HepG2 (cell line): Measurements from ENCODE around the gene STAB2. TPM values are rescaled to one million over a fixed set of nuclear protein-coding genes. Genes with fewer than 3 reads are reported as not detected.

Source experiments
- ATAC-seq: fragments of 200-7000 bp; cut with Tn5 transposase; 3 replicates; pipeline ENCODE4 v1.9.1; 2020; ENCODE audit warnings: mild to moderate bottlenecking, moderate library complexity
- BruUV-seq: library from RNA; stranded (reverse); fragments of 400-500 nt; replicated peaks from 2 replicates; lab custom pipeline; 2021; lab: Mats Ljungman, UMichigan
- CTCF ChIA-PET: fragments of 300-600 bp; formaldehyde crosslinking; extraction: SDS; loops from one replicate; lab custom pipeline; 2021; ENCODE audit warnings: low total read pairs, inconsistent platforms, low intra/inter-chr PET ratio; lab: Yijun Ruan, JAX
- POLR2A ChIA-PET: fragments of 350-600 bp; sonication (Branson Sonifier 250); formaldehyde crosslinking; loops from one replicate; lab custom pipeline; 2020; ENCODE audit warnings: antibody characterized with exemption, inconsistent platforms; lab: Yijun Ruan, JAX
- DNase-seq: peaks from one replicate; pipeline ENCODE4 v3.0.0-alpha.2; 2015; ENCODE audit warnings: low spot score
- FAIRE-seq: peaks from 3 replicates; lab custom pipeline; 2011; peaks lifted over from hg19 to GRCh38; lab: Jason Lieb, UNC
- H2AFZ ChIP-seq: one replicate; pipeline ENCODE4 v1.6.1; 2011; ENCODE audit warnings: low read length, inconsistent platforms
- H3K27ac ChIP-seq: fragments of 300-600 bp; 3 replicates; pipeline ENCODE4 v1.8.0; 2011; ENCODE audit warnings: mixed run types, mild to moderate bottlenecking, mixed read lengths, low read length, inconsistent platforms; ENCODE audit not compliant: insufficient read depth; ENCODE audit errors: extremely low read length
- H3K27me3 ChIP-seq, 2 experiments: fragments of 200-600 bp in 1 of 2; 2 replicates in 1 of 2; 3 replicates in 1 of 2; pipeline versions ENCODE4 v1.6.0 to v1.8.0; 2011; ENCODE audit warnings: low read length in 2 of 2, mild to moderate bottlenecking in 2 of 2, moderate library complexity in 2 of 2, inconsistent platforms in 1 of 2; ENCODE audit not compliant: insufficient read depth in 2 of 2, control insufficient read depth in 1 of 2
- H3K36me3 ChIP-seq, 2 experiments: fragments of 200-600 bp in 1 of 2; replicated peaks in 1 of 2; 2 replicates in 1 of 2; 3 replicates in 1 of 2; pipeline versions ENCODE4 v1.5.1 to v1.8.0; 2011; ENCODE audit warnings: low read length in 2 of 2, inconsistent platforms in 1 of 2; ENCODE audit not compliant: insufficient read depth in 2 of 2, control insufficient read depth in 1 of 2
- H3K4me1 ChIP-seq: 2 replicates; pipeline ENCODE4 v1.5.1; 2012; ENCODE audit warnings: low read length, inconsistent platforms; ENCODE audit not compliant: insufficient read depth
- H3K4me2 ChIP-seq: 2 replicates; pipeline ENCODE4 v1.6.0; 2011; ENCODE audit warnings: low read depth, low read length, inconsistent platforms
- H3K4me3 ChIP-seq, 3 experiments: fragments of 200-600 bp in 1 of 3; sonication (generic), shearing (Covaris generic) in 1 of 3; replicated peaks in 1 of 3; 2 replicates each; pipeline ENCODE4 v1.5.1; 2011 to 2016; ENCODE audit warnings: low read length in 3 of 3, inconsistent platforms in 2 of 3, low read depth in 2 of 3, mild to moderate bottlenecking in 2 of 3, control low read depth in 1 of 3, mixed read lengths in 1 of 3; ENCODE audit not compliant: insufficient read depth in 1 of 3
- H3K79me2 ChIP-seq: one replicate; pipeline ENCODE4 v1.6.1; 2011; ENCODE audit warnings: low read length, inconsistent platforms; ENCODE audit not compliant: insufficient read depth
- H3K9ac ChIP-seq: 2 replicates; pipeline ENCODE4 v1.6.0; 2011; ENCODE audit warnings: mild to moderate bottlenecking, low read depth, low read length, inconsistent platforms; ENCODE audit not compliant: insufficient read depth
- H3K9me3 ChIP-seq: 2 replicates; pipeline ENCODE4 v1.5.1; 2012; ENCODE audit warnings: mild to moderate bottlenecking, low read length
- H4K20me1 ChIP-seq: 2 replicates; pipeline ENCODE4 v1.6.0; 2011; ENCODE audit warnings: inconsistent platforms, mild to moderate bottlenecking, low read length, moderate library complexity; ENCODE audit not compliant: insufficient read depth
- CBFB ChIP-seq: sonication (generic); formaldehyde crosslinking; IDR thresholded peaks from 2 replicates; pipeline ENCODE4 v1.4.0; 2020; ENCODE audit warnings: missing genetic modification reagents
- CTCF ChIP-seq: sonication (generic); formaldehyde crosslinking; IDR thresholded peaks from 2 replicates; pipeline ENCODE4 v1.5.0; 2020; ENCODE audit warnings: mild to moderate bottlenecking, missing genetic modification reagents, moderate library complexity
- DNMT3B ChIP-seq: conservative IDR thresholded peaks from 2 replicates; pipeline ENCODE4 v1.6.1; 2016; ENCODE audit warnings: missing biosample characterization, control low read depth
- ETS1 ChIP-seq: sonication (generic); formaldehyde crosslinking; IDR thresholded peaks from 2 replicates; pipeline ENCODE4 v1.4.0; 2020; ENCODE audit warnings: missing genetic modification reagents
- MYPOP ChIP-seq: sonication (generic); formaldehyde crosslinking; IDR thresholded peaks from 2 replicates; pipeline ENCODE4 v1.8.1; 2023; ENCODE audit warnings: mild to moderate bottlenecking, moderate library complexity, missing genetic modification reagents
- NFE2 ChIP-seq: sonication (generic); formaldehyde crosslinking; IDR thresholded peaks from 2 replicates; pipeline ENCODE4 v1.4.0; 2020; ENCODE audit warnings: missing genetic modification reagents
- NFE2L2 ChIP-seq: fragments of 150-350 bp; IDR thresholded peaks from 2 replicates; pipeline ENCODE4 v1.6.1; 2014; ENCODE audit warnings: low read length
- ONECUT2 ChIP-seq: sonication (generic); formaldehyde crosslinking; IDR thresholded peaks from 2 replicates; pipeline ENCODE4 v1.4.0; 2020; ENCODE audit warnings: missing genetic modification reagents
- PRDM10 ChIP-seq: sonication (generic); formaldehyde crosslinking; IDR thresholded peaks from 2 replicates; pipeline ENCODE4 v1.4.0; 2020; ENCODE audit warnings: low read depth, missing genetic modification reagents
- ZHX1 ChIP-seq: sonication (generic); formaldehyde crosslinking; IDR thresholded peaks from 2 replicates; pipeline ENCODE4 v1.8.1; 2022; ENCODE audit warnings: low read depth, mild to moderate bottlenecking, missing genetic modification reagents
- ZNF292 ChIP-seq: sonication (generic); formaldehyde crosslinking; IDR thresholded peaks from 2 replicates; pipeline ENCODE4 v1.8.1; 2022; ENCODE audit warnings: mild to moderate bottlenecking, low read depth, missing genetic modification reagents, borderline replicate concordance
- ZNF713 ChIP-seq: sonication (generic); formaldehyde crosslinking; IDR thresholded peaks from 2 replicates; pipeline ENCODE4 v1.4.0; 2020; ENCODE audit warnings: mild to moderate bottlenecking, missing genetic modification reagents
- WGBS: methylation state at CpG from one replicate; pipeline ENCODE4 v1.1.6; 2017; ENCODE audit warnings: low lambda C conversion rate; 5-methylcytosine and 5-hydroxymethylcytosine counted together
- in situ Hi-C: cut with HindIII; loops from 2 replicates; pipeline ENCODE4 v1.10.0; 2017; ENCODE audit warnings: low pct_unique_long_range_greater_than_20kb; ENCODE audit not compliant: extremely low pct_ligation_motif_present
- intact Hi-C: fragments of 100-400 bp; cut with micrococcal nuclease; formaldehyde crosslinking; loops from one replicate; pipeline ENCODE4 v1.10.0; 2022; ENCODE audit not compliant: unreplicated experiment
- polyA plus RNA-seq, 8 experiments: library from polyadenylated mRNA; depleted of rRNA in 3 of 8; stranded (reverse) in 7 of 8; unstranded in 1 of 8; fragments of >200 nt; fragmentation: Illumina TruSeq in 4 of 8; extraction: Trizol in 4 of 8; gene quantifications; 2 replicates each; pipeline versions ENCODE4 v1.2.1 to v1.2.3, GENCODE V29; 2011 to 2016; ENCODE audit warnings: low read depth in 4 of 8, missing spikeins in 1 of 8, mixed read lengths in 1 of 8; ENCODE audit not compliant: insufficient read depth in 1 of 8
- total RNA-seq, 5 experiments: library from RNA; depleted of rRNA; stranded (reverse); fragments of >200 nt; fragmentation: Illumina TruSeq; extraction: Trizol; gene quantifications; 2 replicates each; pipeline ENCODE4 v1.2.3, GENCODE V29; 2016; ENCODE audit warnings: low read depth in 1 of 5

The STAB2 gene
- total and polyA plus RNA-seq, 2 of the 13 experiments (the other 11 are each of a cell fraction or from before 2014, with no cell fraction given) = not detected

- TF ChIP-seq MYPOP (CRISPR knock-in tag) (no peak), NFE2 (CRISPR knock-in tag) (0 out of 2 replicates have a peak, but pooled peaks have one; percentile 62), NFE2L2 (0 out of 2 replicates have a peak, but pooled peaks have one; percentile 29), CBFB (CRISPR knock-in tag) (no peak), ZNF713 (no peak), ZNF292 (CRISPR knock-in tag) (no peak), CTCF (CRISPR knock-in tag) (peak; percentile 67)
Observed at GRCh38 chr12:103626498-103626897, 39.4 kb downstream of the STAB2 start (continued).

GRCh38 chr12:103627189-103627855, 40.2 kb downstream of the STAB2 start:
- BruUV-seq = no TSS peak
- WGBS = 5% methylated on average over 3 of the region's 3 CpGs
- Histone ChIP-seq H3K27me3 (no peaks in the 10 kb centered on the region), H3K4me3 (no peak overlapping the region), H3K4me2 (no peak overlapping the region), H3K79me2 (no peaks in the 10 kb centered on the region), H2AFZ (no peak overlapping the region), H4K20me1 (no peaks in the 10 kb centered on the region), H3K9ac (no peak overlapping the region), H3K4me1 (no peaks in the 10 kb centered on the region), H3K36me3 (no peaks in the 10 kb centered on the region), H3K9me3 (no peaks in the 10 kb centered on the region), H3K27ac (no peak overlapping the region)
- in situ Hi-C loops (no loop called here), intact Hi-C loops (no loop called here)
- ATAC-seq = no peak
- DNase-seq = no peak
- POLR2A ChIA-PET = no interaction called here
- CTCF ChIA-PET = no interaction called here
- FAIRE-seq = no peak
- TF ChIP-seq ZHX1 (CRISPR knock-in tag) = no peak
- no peak for TF ChIP-seq DNMT3B (CRISPR knock-in tag)
- no peak for TF ChIP-seq ETS1 (CRISPR knock-in tag)
- no peak for TF ChIP-seq ONECUT2 (CRISPR knock-in tag)
- TF ChIP-seq PRDM10 (CRISPR knock-in tag) = no peak
